HepG2 (cell line): ENCODE measurements around the gene DEFB113. TPM values are rescaled to one million over a fixed set of nuclear protein-coding genes. Genes with fewer than 3 reads are reported as not detected.

Experiments used
- ATAC-seq: fragments of 200-7000 bp; cut with Tn5 transposase; 3 replicates; pipeline ENCODE4 v1.9.1; 2020; ENCODE audit warnings: mild to moderate bottlenecking, moderate library complexity
- BruUV-seq: library from RNA; stranded (reverse); fragments of 400-500 nt; replicated peaks from 2 replicates; lab custom pipeline; 2021; lab: Mats Ljungman, UMichigan
- CTCF ChIA-PET: fragments of 300-600 bp; formaldehyde crosslinking; extraction: SDS; loops from one replicate; lab custom pipeline; 2021; ENCODE audit warnings: low total read pairs, inconsistent platforms, low intra/inter-chr PET ratio; lab: Yijun Ruan, JAX
- POLR2A ChIA-PET: fragments of 350-600 bp; sonication (Branson Sonifier 250); formaldehyde crosslinking; loops from one replicate; lab custom pipeline; 2020; ENCODE audit warnings: antibody characterized with exemption, inconsistent platforms; lab: Yijun Ruan, JAX
- DNase-seq: peaks from one replicate; pipeline ENCODE4 v3.0.0-alpha.2; 2015; ENCODE audit warnings: low spot score
- FAIRE-seq: peaks from 3 replicates; lab custom pipeline; 2011; peaks lifted over from hg19 to GRCh38; lab: Jason Lieb, UNC
- H2AFZ ChIP-seq: one replicate; pipeline ENCODE4 v1.6.1; 2011; ENCODE audit warnings: low read length, inconsistent platforms
- H3K27ac ChIP-seq: fragments of 300-600 bp; 3 replicates; pipeline ENCODE4 v1.8.0; 2011; ENCODE audit warnings: mixed run types, mild to moderate bottlenecking, mixed read lengths, low read length, inconsistent platforms; ENCODE audit not compliant: insufficient read depth; ENCODE audit errors: extremely low read length
- H3K27me3 ChIP-seq, 2 experiments: fragments of 200-600 bp in 1 of 2; 2 replicates in 1 of 2; 3 replicates in 1 of 2; pipeline versions ENCODE4 v1.6.0 to v1.8.0; 2011; ENCODE audit warnings: low read length in 2 of 2, mild to moderate bottlenecking in 2 of 2, moderate library complexity in 2 of 2, inconsistent platforms in 1 of 2; ENCODE audit not compliant: insufficient read depth in 2 of 2, control insufficient read depth in 1 of 2
- H3K36me3 ChIP-seq, 2 experiments: fragments of 200-600 bp in 1 of 2; replicated peaks in 1 of 2; 2 replicates in 1 of 2; 3 replicates in 1 of 2; pipeline versions ENCODE4 v1.5.1 to v1.8.0; 2011; ENCODE audit warnings: low read length in 2 of 2, inconsistent platforms in 1 of 2; ENCODE audit not compliant: insufficient read depth in 2 of 2, control insufficient read depth in 1 of 2
- H3K4me1 ChIP-seq: 2 replicates; pipeline ENCODE4 v1.5.1; 2012; ENCODE audit warnings: low read length, inconsistent platforms; ENCODE audit not compliant: insufficient read depth
- H3K4me2 ChIP-seq: 2 replicates; pipeline ENCODE4 v1.6.0; 2011; ENCODE audit warnings: low read depth, low read length, inconsistent platforms
- H3K4me3 ChIP-seq, 3 experiments: fragments of 200-600 bp in 1 of 3; sonication (generic), shearing (Covaris generic) in 1 of 3; replicated peaks in 1 of 3; 2 replicates each; pipeline ENCODE4 v1.5.1; 2011 to 2016; ENCODE audit warnings: low read length in 3 of 3, inconsistent platforms in 2 of 3, low read depth in 2 of 3, mild to moderate bottlenecking in 2 of 3, control low read depth in 1 of 3, mixed read lengths in 1 of 3; ENCODE audit not compliant: insufficient read depth in 1 of 3
- H3K79me2 ChIP-seq: one replicate; pipeline ENCODE4 v1.6.1; 2011; ENCODE audit warnings: low read length, inconsistent platforms; ENCODE audit not compliant: insufficient read depth
- H3K9ac ChIP-seq: 2 replicates; pipeline ENCODE4 v1.6.0; 2011; ENCODE audit warnings: mild to moderate bottlenecking, low read depth, low read length, inconsistent platforms; ENCODE audit not compliant: insufficient read depth
- H3K9me3 ChIP-seq: 2 replicates; pipeline ENCODE4 v1.5.1; 2012; ENCODE audit warnings: mild to moderate bottlenecking, low read length
- H4K20me1 ChIP-seq: 2 replicates; pipeline ENCODE4 v1.6.0; 2011; ENCODE audit warnings: inconsistent platforms, mild to moderate bottlenecking, low read length, moderate library complexity; ENCODE audit not compliant: insufficient read depth
- ASH2L ChIP-seq: fragments of 300-600, 200-600 bp; sonication (generic); IDR thresholded peaks from 2 replicates; pipeline ENCODE4 v1.7.0; 2017; ENCODE audit warnings: low read depth, mild to moderate bottlenecking, moderate library complexity, mixed read lengths, low read length; ENCODE audit not compliant: insufficient read length
- HHEX ChIP-seq: IDR thresholded peaks from 2 replicates; pipeline ENCODE4 v1.6.1; 2016; ENCODE audit warnings: control low read depth
- MAF1 ChIP-seq: sonication (generic); formaldehyde crosslinking; IDR thresholded peaks from 2 replicates; pipeline ENCODE4 v1.5.0; 2020; ENCODE audit warnings: missing genetic modification reagents, borderline replicate concordance
- MAFG ChIP-seq: sonication (generic); formaldehyde crosslinking; IDR thresholded peaks from 2 replicates; pipeline ENCODE4 v1.5.1; 2020; ENCODE audit warnings: mild to moderate bottlenecking, missing genetic modification reagents
- WGBS: methylation state at CpG from one replicate; pipeline ENCODE4 v1.1.6; 2017; ENCODE audit warnings: low lambda C conversion rate; 5-methylcytosine and 5-hydroxymethylcytosine counted together
- in situ Hi-C: cut with HindIII; loops from 2 replicates; pipeline ENCODE4 v1.10.0; 2017; ENCODE audit warnings: low pct_unique_long_range_greater_than_20kb; ENCODE audit not compliant: extremely low pct_ligation_motif_present
- intact Hi-C: fragments of 100-400 bp; cut with micrococcal nuclease; formaldehyde crosslinking; loops from one replicate; pipeline ENCODE4 v1.10.0; 2022; ENCODE audit not compliant: unreplicated experiment
- polyA plus RNA-seq, 8 experiments: library from polyadenylated mRNA; depleted of rRNA in 3 of 8; stranded (reverse) in 7 of 8; unstranded in 1 of 8; fragments of >200 nt; fragmentation: Illumina TruSeq in 4 of 8; extraction: Trizol in 4 of 8; gene quantifications; 2 replicates each; pipeline versions ENCODE4 v1.2.1 to v1.2.3, GENCODE V29; 2011 to 2016; ENCODE audit warnings: low read depth in 4 of 8, missing spikeins in 1 of 8, mixed read lengths in 1 of 8; ENCODE audit not compliant: insufficient read depth in 1 of 8
- total RNA-seq, 5 experiments: library from RNA; depleted of rRNA; stranded (reverse); fragments of >200 nt; fragmentation: Illumina TruSeq; extraction: Trizol; gene quantifications; 2 replicates each; pipeline ENCODE4 v1.2.3, GENCODE V29; 2016; ENCODE audit warnings: low read depth in 1 of 5
- TF ChIP-seq, protein P1 (sequence below): sonication (generic); formaldehyde crosslinking; IDR thresholded peaks from 2 replicates; pipeline ENCODE4 v1.4.0; 2020; ENCODE audit warnings: mild to moderate bottlenecking, missing genetic modification reagents
- TF ChIP-seq, protein P2 (sequence below): sonication (generic); formaldehyde crosslinking; IDR thresholded peaks from 2 replicates; pipeline ENCODE4 v1.8.0; 2022; ENCODE audit warnings: mild to moderate bottlenecking, missing genetic modification reagents, moderate library complexity

Gene DEFB113
- total and polyA plus RNA-seq, 2 of the 13 experiments (the other 11 are each of a cell fraction or from before 2014, with no cell fraction given), result not detected

- 15% methylated on average over 4 of the region's 4 CpGs for WGBS
- no peak overlapping the region for H3K9ac ChIP-seq
- no peak overlapping the region for H3K4me2 ChIP-seq
- no peaks in the 10 kb centered on the region for H3K79me2 ChIP-seq
- DNase-seq (no peak), FAIRE-seq (no peak), ATAC-seq (no peak)
- no peaks in the 10 kb centered on the region for H3K4me1 ChIP-seq
- H3K27ac ChIP-seq, result no peak overlapping the region
- TF ChIP-seq, protein P1, sequence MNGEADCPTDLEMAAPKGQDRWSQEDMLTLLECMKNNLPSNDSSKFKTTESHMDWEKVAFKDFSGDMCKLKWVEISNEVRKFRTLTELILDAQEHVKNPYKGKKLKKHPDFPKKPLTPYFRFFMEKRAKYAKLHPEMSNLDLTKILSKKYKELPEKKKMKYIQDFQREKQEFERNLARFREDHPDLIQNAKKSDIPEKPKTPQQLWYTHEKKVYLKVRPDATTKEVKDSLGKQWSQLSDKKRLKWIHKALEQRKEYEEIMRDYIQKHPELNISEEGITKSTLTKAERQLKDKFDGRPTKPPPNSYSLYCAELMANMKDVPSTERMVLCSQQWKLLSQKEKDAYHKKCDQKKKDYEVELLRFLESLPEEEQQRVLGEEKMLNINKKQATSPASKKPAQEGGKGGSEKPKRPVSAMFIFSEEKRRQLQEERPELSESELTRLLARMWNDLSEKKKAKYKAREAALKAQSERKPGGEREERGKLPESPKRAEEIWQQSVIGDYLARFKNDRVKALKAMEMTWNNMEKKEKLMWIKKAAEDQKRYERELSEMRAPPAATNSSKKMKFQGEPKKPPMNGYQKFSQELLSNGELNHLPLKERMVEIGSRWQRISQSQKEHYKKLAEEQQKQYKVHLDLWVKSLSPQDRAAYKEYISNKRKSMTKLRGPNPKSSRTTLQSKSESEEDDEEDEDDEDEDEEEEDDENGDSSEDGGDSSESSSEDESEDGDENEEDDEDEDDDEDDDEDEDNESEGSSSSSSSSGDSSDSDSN, result no peak
- TF ChIP-seq ASH2L (no peak), HHEX (CRISPR knock-in tag) (no peak), MAFG (no peak), MAF1 (CRISPR knock-in tag) (no peak)
- TF ChIP-seq, protein P2, sequence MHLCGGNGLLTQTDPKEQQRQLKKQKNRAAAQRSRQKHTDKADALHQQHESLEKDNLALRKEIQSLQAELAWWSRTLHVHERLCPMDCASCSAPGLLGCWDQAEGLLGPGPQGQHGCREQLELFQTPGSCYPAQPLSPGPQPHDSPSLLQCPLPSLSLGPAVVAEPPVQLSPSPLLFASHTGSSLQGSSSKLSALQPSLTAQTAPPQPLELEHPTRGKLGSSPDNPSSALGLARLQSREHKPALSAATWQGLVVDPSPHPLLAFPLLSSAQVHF (CRISPR knock-in tag), result no peak
- POLR2A ChIA-PET, result no interaction called here
- no peaks in the 10 kb centered on the region for H3K27me3 ChIP-seq
- no peaks in the 10 kb centered on the region for H4K20me1 ChIP-seq
- CTCF ChIA-PET, result no interaction called here
- no peak overlapping the region for H2AFZ ChIP-seq
- in situ Hi-C loops, result no loop called here
- H3K4me3 ChIP-seq, result no peak overlapping the region
- intact Hi-C loops, result no loop called here
- no TSS peak for BruUV-seq
- H3K36me3 ChIP-seq, result no peaks in the 10 kb centered on the region
- H3K9me3 ChIP-seq, result no peaks in the 10 kb centered on the region
Observed at GRCh38 chr6:49919261-49919660, 50.2 kb downstream of the DEFB113 start.
